Immature natural killer cell (primary cell): Measurements from ENCODE around the gene LGALS7B. TPM values are rescaled to one million over a fixed set of nuclear protein-coding genes. Genes with fewer than 3 reads are reported as not detected.
A peak's percentile ranks its signal among the peaks of the same experiment; 100 is the strongest.
"Not testable (repeated sequence)": the region's sequence is repeated elsewhere in the genome, so short reads cannot be mapped to it uniquely, and the experiment has no call there.

Source experiments
- DNase-seq, 3 donors: peaks; one replicate each; pipeline ENCODE4 v3.0.0; 2022; ENCODE audit warnings: mixed read lengths in 1 of 3
- H3K27ac Mint-ChIP-seq, 6 donors: one replicate each; pipeline ENCODE4 v1.8.0; 2020; ENCODE audit warnings: mixed read lengths in 6 of 6, mild to moderate bottlenecking in 5 of 6, inconsistent platforms in 4 of 6, moderate library complexity in 3 of 6
- H3K27me3 Mint-ChIP-seq, 3 donors: one replicate each; pipeline ENCODE4 v1.8.0; 2020 to 2021; ENCODE audit warnings: low read depth in 3 of 3, mild to moderate bottlenecking in 3 of 3, mixed read lengths in 3 of 3, moderate library complexity in 3 of 3, inconsistent platforms in 1 of 3
- H3K36me3 Mint-ChIP-seq, 3 donors: one replicate each; pipeline ENCODE4 v1.8.0; 2020; ENCODE audit warnings: mixed read lengths in 3 of 3, inconsistent platforms in 2 of 3, mild to moderate bottlenecking in 2 of 3
- H3K4me1 Mint-ChIP-seq, 2 donors: one replicate each; pipeline ENCODE4 v1.8.0; 2020; ENCODE audit warnings: inconsistent platforms in 2 of 2, mild to moderate bottlenecking in 2 of 2, mixed read lengths in 2 of 2, moderate library complexity in 1 of 2
- H3K4me3 Mint-ChIP-seq, 5 donors: one replicate each; pipeline ENCODE4 v1.8.0; 2020; ENCODE audit warnings: mild to moderate bottlenecking in 5 of 5, mixed read lengths in 5 of 5, inconsistent platforms in 3 of 5, moderate library complexity in 3 of 5
- H3K9me3 Mint-ChIP-seq, 6 donors: one replicate each; pipeline ENCODE4 v1.8.0; 2020; ENCODE audit warnings: mild to moderate bottlenecking in 6 of 6, mixed read lengths in 6 of 6, inconsistent platforms in 4 of 6, moderate library complexity in 3 of 6
- polyA plus RNA-seq, 3 donors: library from polyadenylated mRNA; unstranded; fragments of 300-500 nt; fragmentation: Illumina TruSeq; gene quantifications; one replicate each; pipeline ENCODE4 v1.2.3, GENCODE V29; 2021

The LGALS7B gene
- polyA plus RNA-seq, 3 donors from 2014 or later = not detected

DNA sequence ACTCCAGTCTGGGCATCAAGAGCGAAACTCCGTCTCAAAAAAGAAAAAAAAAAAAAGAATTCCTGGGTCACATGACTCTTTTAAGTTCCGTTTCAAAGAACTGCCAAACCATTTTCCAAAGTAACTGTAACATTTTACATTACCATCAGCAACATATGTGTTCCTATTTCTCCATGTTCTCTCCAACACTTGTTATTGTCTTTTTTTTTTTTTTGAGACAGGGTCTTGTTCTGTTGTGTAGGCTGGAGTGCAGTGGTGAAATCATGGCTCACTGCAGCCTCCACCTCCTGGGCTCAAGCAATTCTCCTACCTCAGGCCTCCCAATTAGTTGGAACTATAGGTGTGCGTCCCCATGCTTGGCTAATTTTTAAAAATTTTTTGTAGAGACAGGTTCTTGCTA is 6.5 kb downstream of the LGALS7B start:
- no peaks in the 10 kb centered on the region for H3K9me3 Mint-ChIP-seq
- H3K27ac Mint-ChIP-seq = no peak overlapping the region
- H3K4me3 Mint-ChIP-seq = no peak overlapping the region
- no peaks in the 10 kb centered on the region for H3K27me3 Mint-ChIP-seq
- H3K36me3 Mint-ChIP-seq = peaks cover 0 to 5% (median 4%) of the 10 kb centered on the region in 3 donors
- no peak for DNase-seq
- H3K4me1 Mint-ChIP-seq = peaks cover 6 to 16% of the 10 kb centered on the region in 2 donors

DNA sequence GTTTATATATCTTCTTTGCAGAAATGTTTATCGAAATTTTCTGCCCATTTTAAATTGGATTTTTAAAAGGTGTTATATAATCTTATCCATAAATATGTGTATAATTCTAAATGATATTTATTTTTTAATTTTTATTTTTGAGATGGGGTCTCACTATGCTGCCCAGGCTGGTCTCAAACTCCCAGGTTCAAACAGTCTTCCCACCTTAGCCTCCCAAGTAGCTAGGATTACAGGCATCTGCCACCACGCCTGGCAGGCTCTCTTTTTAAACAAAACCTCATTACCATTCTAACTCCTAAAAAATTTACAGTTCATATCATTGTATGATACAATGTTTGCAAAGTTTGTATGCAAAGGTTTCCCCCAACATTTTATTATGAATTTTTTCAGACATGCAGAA is 7.2 kb downstream of the LGALS7B start:
- Mint-ChIP-seq H3K27me3 (no peaks in the 10 kb centered on the region), H3K9me3 (no peaks in the 10 kb centered on the region), H3K4me1 (peaks cover 6 to 16% of the 10 kb centered on the region in 2 donors), H3K36me3 (peaks cover 0 to 5% (median 4%) of the 10 kb centered on the region in 3 donors), H3K27ac (no peak overlapping the region), H3K4me3 (no peak overlapping the region)
- DNase-seq = no peak

DNA sequence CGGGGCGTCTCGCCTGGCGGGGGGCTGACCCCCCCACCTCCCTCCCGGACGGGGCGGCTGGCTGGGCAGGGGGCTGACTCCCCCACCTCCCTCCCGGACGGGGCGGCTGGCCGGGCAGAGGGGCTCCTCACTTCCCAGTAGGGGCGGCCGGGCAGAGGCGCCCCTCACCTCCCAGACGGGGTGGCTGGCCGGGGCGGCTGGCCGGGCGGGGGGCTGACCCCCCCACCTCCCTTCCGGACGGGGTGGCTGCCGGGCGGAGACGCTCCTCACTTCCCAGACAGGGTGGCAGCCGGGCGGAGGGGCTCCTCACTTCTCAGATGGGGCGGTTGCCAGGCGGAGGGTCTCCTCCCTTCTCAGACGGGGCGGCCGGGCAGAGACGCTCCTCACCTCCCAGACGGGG is 8.8 kb downstream of the LGALS7B start:
- H3K27me3 Mint-ChIP-seq, DNase-seq, H3K4me3 Mint-ChIP-seq: not testable (repeated sequence)

DNA sequence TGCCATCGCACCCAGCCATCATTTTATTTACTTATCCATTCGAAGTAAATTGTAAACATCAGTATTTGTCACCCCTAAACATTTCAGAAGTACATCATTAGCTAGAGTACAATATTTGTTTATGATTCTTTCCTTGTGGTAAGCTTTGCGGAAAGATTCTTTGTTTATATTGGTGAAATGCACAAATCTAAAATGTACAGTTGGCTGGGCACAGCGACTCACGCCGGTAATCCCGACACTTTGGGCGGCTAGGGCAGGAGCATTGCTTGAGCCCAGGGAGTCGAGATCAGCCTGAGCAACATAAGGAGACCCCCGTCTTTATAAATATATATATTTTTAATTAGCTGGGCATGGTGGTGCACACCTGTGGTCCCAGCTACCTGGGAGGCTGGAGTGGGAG is 10.1 kb downstream of the LGALS7B start:
- no peak overlapping the region for H3K27ac Mint-ChIP-seq
- no peaks in the 10 kb centered on the region for H3K27me3 Mint-ChIP-seq
- peaks cover 0 to 7% (median 4%) of the 10 kb centered on the region in 3 donors for H3K36me3 Mint-ChIP-seq
- DNase-seq = no peak
- H3K4me3 Mint-ChIP-seq = no peak overlapping the region
- peaks cover 0 to under 1% of the 10 kb centered on the region in 2 donors for H3K4me1 Mint-ChIP-seq
- no peaks in the 10 kb centered on the region for H3K9me3 Mint-ChIP-seq

More for the DNA sequence above, 8.8 kb downstream of the LGALS7B start:
- H3K4me1 Mint-ChIP-seq = peaks cover 4 to 14% of the 10 kb centered on the region in 2 donors
- H3K9me3 Mint-ChIP-seq, H3K27ac Mint-ChIP-seq, H3K36me3 Mint-ChIP-seq: not testable (repeated sequence)

DNA sequence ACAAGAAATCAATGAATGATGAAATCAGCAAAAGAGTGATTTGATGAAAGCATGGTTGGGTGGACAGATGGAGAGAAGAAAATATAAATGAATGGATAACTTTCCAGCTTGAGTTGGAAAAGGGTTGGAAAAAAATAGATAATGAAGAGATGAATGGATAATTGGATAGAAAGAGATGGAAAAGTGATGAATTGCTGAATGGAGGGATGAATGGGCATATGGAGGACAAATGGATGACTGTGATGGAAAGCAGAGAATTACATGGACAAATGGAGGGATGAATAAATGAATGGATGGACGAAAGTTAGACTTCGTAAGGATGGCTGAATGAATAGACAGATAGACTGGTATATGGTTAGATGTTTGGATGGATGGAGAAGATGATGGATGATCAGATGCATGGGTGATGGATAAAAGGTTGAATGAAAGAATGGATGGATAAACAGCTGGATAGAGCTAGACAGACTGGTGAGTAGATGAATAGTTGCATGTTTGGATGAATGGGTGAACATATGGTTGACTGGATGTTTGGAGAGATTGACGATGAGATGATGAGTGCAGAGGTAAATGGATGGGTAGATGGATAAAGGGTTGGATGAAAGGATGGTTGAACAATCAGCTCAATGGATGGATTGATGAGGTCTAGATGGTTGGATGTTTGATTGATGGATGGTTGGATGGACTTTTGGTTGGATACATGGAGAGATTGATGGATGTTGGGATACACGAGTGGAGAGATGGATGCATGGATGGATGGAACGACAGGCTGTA is 11.8 kb downstream of the LGALS7B start:
- Mint-ChIP-seq H3K9me3 (no peaks in the 10 kb centered on the region), H3K4me1 (peaks cover 2 to 5% of the 10 kb centered on the region in 2 donors), H3K27me3 (no peaks in the 10 kb centered on the region), H3K27ac (no peak overlapping the region), H3K36me3 (peaks cover 4 to 10% (median 10%) of the 10 kb centered on the region in 3 donors), H3K4me3 (no peak overlapping the region)
- DNase-seq = no peak

DNA sequence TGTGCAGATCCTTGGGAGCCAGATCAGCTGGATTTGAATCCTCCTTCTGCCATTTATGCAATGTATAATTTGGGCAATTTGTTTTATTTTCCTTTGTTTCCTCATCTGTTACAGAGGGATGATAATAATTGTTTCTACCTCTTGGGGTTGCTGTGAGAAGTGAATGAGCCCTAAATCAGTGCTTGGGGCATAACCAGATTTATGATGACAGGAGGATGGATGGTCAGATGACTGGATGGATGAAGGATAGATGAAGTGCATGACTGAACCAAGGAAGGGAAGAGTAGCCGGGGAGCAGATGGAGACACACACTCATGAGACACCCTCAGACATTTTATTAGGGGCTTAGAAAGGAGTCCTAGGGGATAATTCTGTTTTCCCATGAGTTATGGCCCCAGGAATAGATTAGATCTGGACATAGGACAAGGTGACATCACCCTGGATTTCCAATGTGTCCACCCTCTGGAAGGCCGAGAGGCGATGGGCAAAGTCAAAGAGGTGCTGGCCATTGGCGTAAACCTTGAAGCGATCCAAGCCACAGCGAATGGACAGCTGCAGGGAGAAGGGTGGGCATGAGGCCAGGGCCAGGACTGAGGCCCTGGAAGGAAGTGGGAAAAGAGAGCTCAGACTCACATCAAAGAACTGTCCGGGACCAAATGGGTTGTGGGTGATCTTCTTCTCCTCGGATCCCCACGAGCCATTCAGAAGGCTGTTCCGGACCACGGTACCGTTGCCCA is 12.5 kb downstream of the LGALS7B start:
- no peaks in the 10 kb centered on the region for H3K27me3 Mint-ChIP-seq
- H3K9me3 Mint-ChIP-seq = no peaks in the 10 kb centered on the region
- peaks cover 4 to 10% (median 10%) of the 10 kb centered on the region in 3 donors for H3K36me3 Mint-ChIP-seq
- H3K4me1 Mint-ChIP-seq = peaks cover 2 to 5% of the 10 kb centered on the region in 2 donors
- no peak for DNase-seq
- no peak overlapping the region for H3K27ac Mint-ChIP-seq
- no peak overlapping the region for H3K4me3 Mint-ChIP-seq

DNA sequence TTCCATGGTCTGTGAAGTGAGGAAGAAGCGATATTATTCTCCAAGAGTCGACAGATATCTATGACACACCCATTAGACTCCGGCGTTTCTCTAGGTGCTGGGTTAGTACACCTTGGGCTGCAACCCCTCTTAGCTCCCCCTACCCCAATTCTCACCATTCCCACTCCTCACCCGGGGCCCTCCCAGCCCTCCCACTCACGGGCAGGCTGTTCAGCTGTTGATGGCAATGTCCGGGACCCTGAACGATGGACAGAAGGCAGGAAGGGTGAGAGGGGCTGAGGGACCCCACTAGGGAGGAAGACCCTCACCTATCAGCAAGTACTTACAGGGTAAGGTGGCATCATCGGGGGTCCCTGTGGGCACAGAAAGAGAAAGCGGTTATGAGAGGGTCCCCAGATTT is 14.5 kb downstream of the LGALS7B start:
- no peak for DNase-seq
- Mint-ChIP-seq H3K9me3 (no peaks in the 10 kb centered on the region), H3K4me1 (peaks cover 2 to 5% of the 10 kb centered on the region in 2 donors), H3K36me3 (peaks cover 4 to 15% (median 10%) of the 10 kb centered on the region in 3 donors), H3K27me3 (peaks cover 0 to 3% (median 0%) of the 10 kb centered on the region in 3 donors), H3K27ac (peak overlapping the region in 1 of 6 donors; percentile 64), H3K4me3 (no peak overlapping the region)

DNA sequence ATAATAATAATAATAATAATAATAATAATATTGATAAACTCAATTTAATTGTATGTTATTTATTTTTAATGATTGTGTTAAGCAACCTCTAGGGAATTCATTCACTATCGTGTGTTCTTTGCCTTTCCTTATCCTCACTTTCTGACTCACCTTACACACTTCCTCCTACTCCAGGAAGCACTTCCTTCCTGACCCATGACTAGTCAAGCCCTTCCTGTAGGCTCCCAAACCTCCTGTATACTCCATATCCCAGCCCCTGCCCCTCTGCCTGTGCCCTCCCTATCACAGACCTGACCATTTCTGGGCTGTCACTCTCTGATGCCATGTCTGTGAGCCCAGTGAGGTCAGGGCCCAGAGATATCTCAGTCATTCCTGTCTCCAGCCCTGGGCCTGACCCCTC is 16.2 kb downstream of the LGALS7B start:
- Mint-ChIP-seq H3K27ac (peak overlapping the region in 2 of 6 donors; percentile 51 to 80), H3K4me1 (peaks cover 2 to 5% of the 10 kb centered on the region in 2 donors), H3K27me3 (peaks cover 0 to 3% (median 0%) of the 10 kb centered on the region in 3 donors), H3K4me3 (no peak overlapping the region), H3K9me3 (no peaks in the 10 kb centered on the region), H3K36me3 (peaks cover 4 to 16% (median 5%) of the 10 kb centered on the region in 3 donors)
- DNase-seq = no peak

DNA sequence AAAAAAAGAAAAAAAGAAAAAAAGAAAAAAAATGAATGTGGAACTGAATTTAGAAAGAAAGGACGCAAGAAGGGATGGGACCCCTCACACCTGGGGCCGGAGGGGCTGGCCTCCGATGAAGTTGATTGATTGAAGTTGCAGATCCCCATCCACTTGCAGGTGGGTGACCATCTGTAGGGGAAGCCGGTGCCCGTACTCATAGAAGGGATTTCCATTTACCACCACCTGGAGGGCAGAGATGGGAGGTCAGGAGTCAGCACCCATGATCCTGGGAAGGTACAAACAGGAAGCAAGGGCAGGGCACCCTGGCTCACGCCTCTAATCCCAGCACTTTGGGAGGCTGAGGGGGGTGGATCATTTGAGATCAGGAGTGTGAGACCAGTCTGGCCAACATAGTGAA is 17.4 kb downstream of the LGALS7B start:
- Mint-ChIP-seq H3K4me1 (peaks cover 2 to 5% of the 10 kb centered on the region in 2 donors), H3K4me3 (no peak overlapping the region), H3K27me3 (peaks cover 0 to 3% (median 0%) of the 10 kb centered on the region in 3 donors), H3K9me3 (no peaks in the 10 kb centered on the region), H3K36me3 (peaks cover 4 to 16% (median 5%) of the 10 kb centered on the region in 3 donors), H3K27ac (no peak overlapping the region)
- DNase-seq = no peak

DNA sequence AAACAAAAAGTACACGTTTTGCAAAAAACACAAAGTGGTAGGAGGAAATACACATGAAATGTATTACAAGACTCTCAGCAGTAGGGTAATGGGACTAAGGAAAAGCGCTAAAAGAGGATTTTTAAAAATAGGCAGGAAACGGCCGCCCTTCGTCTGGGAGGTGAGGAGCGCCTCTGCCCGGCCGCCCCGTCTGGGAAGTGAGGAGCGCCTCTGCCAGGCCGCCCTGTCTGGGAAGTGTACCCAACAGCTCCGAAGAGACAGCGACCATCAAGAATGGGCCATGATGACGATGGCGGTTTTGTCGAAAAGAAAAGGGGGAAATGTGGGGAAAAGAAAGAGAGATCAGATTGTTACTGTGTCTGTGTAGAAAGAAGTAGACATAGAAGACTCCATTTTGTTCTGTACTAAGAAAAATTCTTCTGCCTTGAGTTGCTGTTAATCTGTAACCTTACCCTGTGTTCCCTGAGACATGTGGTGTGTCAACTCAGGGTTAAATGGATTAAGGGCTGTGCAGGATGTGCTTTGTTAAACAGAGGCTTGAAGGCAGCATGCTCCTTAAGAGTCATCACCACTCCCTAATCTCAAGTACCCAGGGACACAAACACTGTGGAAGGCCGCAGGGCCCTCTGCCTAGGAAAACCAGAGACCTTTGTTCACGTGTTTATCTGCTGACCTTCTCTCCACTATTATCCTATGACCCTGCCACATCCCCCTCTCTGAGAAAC is 18.5 kb downstream of the LGALS7B start:
- not testable (repeated sequence) for DNase-seq, H3K4me3 Mint-ChIP-seq, H3K27me3 Mint-ChIP-seq, H3K4me1 Mint-ChIP-seq, H3K9me3 Mint-ChIP-seq
- Mint-ChIP-seq H3K36me3 (peaks cover 4 to 16% (median 5%) of the 10 kb centered on the region in 3 donors), H3K27ac (peak overlapping the region in 1 of 6 donors; percentile 67)

DNA sequence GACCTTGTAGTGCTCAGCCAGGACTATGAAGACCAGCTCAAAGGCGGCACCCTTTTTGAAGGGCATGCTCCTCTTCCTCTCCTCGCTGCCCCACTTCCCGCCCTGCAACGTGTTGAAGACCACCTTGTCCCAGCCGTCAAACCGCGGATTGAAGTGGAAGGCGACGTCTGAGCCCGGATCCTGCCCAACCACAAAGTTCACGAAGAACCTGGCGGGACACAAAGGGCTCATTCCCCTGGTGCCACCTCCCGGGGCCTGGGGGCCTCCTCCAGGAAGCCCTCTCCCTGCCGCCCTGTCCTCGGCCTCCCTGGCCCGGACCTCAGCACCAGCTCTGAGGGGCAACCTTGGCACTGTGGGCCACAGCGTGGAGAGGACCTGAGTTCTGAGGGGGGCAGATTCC is 19.7 kb downstream of the LGALS7B start:
- H3K27ac Mint-ChIP-seq = no peak overlapping the region
- H3K4me1 Mint-ChIP-seq = peaks cover 2 to 5% of the 10 kb centered on the region in 2 donors
- H3K4me3 Mint-ChIP-seq = no peak overlapping the region

DNA sequence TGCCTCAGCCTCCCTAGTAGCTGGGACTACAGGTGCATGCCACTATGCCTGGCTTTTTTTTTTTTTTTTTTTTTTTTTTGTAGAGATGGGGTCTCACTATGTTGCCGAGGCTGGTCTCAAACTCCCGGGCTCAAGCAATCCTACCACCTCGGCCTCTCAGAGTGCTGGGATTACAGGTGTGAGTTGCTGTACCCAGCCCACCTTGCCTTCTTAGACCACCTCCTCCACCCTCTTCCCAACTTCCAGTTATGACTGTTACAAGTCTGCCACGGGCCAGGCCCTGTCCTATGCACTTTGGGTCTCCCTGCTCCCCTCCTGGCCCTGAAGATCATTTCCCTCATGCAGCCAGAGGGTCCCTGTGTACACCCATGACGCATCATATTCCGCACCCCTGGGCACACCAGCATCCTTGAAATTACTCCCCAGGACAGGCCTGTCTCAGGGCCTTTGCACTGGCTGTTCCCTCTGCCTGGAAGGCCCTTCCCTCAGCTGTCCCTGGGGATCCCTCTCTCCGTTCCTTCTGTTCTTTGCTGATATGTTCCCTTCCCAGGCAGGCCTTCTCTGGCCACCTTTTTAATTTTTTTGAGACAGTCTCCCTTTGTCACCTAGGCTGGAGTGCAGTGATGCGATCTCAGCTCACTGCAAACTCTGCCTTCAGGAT is 20.7 kb downstream of the LGALS7B start:
- DNase-seq = no peak
- no peak overlapping the region for H3K4me3 Mint-ChIP-seq
- H3K27me3 Mint-ChIP-seq = peaks cover 0 to 3% (median 0%) of the 10 kb centered on the region in 3 donors
- no peak overlapping the region for H3K27ac Mint-ChIP-seq
- no peaks in the 10 kb centered on the region for H3K9me3 Mint-ChIP-seq
- H3K4me1 Mint-ChIP-seq = peaks cover 2 to 5% of the 10 kb centered on the region in 2 donors
- peaks cover 3 to 16% (median 4%) of the 10 kb centered on the region in 3 donors for H3K36me3 Mint-ChIP-seq

More for the DNA sequence above, 19.7 kb downstream of the LGALS7B start:
- peaks cover 0 to 3% (median 0%) of the 10 kb centered on the region in 3 donors for H3K27me3 Mint-ChIP-seq
- H3K9me3 Mint-ChIP-seq = no peaks in the 10 kb centered on the region
- peaks cover 4 to 16% (median 5%) of the 10 kb centered on the region in 3 donors for H3K36me3 Mint-ChIP-seq
- no peak for DNase-seq
